HG03196 (cell line): ENCODE results near the gene ERC1.
"Not testable (repeated sequence)": the region's sequence is repeated elsewhere in the genome, so short reads cannot be mapped to it uniquely, and the experiment has no call there.

Experiments used
- ATAC-seq: cut with Tn5 transposase; IDR thresholded peaks from one replicate; pipeline ENCODE4 v1.9.1; 2021; ENCODE audit not compliant: unreplicated experiment

Gene ERC1

DNA sequence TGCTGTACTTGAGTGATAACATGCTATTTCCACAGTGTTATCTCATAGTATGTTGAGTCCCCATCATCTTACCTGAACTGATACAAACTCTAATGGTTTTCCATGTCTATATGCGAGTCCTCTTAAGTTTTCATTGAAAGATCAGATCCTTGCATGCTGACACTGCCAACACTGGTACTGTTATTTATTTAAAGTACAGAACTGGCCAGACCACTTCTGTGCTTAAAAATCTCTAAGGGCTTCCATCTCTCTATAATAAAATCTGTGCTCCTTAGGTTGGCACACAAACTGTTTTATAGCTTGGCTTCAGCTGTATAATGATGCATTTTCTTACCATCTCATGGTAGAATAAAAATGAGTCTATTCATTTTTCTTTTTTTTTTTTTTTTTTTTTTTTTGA lies 188.1 kb downstream of the ERC1 start:
- ATAC-seq = no peak

DNA sequence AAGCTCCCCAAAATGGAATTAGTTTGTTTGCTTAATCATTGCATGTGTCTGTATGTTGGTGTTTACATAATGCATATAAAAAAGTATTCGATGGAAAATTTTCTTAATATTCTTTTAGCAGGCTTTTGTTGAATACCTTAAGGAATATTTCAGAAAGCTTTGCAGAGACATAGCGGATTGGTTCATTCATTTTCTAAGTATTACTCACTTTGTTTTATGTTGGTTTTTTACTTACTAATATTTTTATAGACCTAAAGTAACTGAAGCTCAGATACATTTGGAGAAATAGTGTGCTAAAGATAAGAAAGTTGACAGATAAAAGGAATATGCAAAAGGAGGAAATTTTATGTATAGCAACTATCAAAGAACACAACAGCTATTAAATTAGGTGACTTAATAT lies 191.0 kb downstream of the ERC1 start:
- ATAC-seq = no peak

DNA sequence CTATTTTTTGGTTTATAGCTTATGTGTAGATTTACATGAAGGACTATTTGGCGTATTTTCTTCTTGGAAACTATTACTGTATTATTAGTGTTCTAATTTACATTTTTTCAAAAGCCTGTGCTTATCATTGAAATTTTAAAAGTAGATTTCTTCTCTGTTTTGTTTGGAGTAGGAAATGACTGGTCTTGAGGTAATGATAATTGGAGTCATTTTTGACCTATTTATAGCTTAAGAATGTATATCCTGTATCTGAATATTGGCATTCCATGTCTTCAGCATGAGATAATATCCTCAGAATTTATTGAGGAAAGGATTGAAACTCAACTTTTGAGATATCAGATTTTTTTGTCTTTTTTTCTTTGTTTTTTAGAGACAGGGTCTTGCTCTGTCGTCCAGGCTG lies 193.4 kb downstream of the ERC1 start:
- no peak for ATAC-seq

- ATAC-seq = no peak
Observed at GRCh38 chr12:1185460-1186182, 194.6 kb downstream of the ERC1 start.

DNA sequence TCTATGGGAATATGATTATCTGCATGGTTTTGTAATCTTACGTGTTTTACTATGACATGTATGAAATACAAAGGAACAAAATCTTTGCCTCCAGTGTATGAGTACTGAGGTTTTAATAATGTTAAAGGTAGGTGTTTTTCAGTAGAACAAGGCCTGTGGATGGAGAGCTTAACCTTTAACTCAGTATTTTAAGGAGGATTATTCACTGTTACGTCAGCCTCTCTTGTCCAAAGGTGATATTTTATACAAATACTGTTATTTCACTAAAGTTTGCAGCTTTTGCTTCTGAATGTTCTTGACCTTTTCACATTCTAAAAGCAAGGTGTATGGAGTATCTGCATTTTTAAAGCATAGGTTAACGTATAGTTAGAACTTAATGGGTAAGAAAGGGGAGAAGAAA lies 195.3 kb downstream of the ERC1 start:
- no peak for ATAC-seq

- no peak for ATAC-seq
Observed at GRCh38 chr12:1188016-1188415, 197.0 kb downstream of the ERC1 start.

DNA sequence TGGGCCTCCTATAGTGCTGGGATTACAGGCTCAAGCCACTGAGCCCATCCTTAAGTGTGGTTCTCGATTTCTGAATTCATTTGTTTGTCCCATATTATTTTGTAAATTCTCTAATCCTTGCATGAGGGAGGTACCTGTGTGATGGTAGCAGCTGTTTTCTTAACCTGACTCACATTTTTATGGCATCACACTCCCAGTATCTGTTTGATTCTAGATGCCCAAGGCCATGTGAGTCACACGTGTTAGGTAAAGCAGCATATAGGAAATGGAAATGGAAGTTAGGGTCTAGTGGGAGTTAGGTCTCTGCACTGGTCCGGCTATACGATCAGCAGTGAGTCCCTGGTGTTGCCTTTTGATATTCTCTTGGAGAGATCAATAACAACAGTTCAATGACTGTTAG lies 198.1 kb downstream of the ERC1 start:
- ATAC-seq = no peak

GRCh38 chr12:1195513-1195912 lies 204.5 kb downstream of the ERC1 start:
- no peak for ATAC-seq

GRCh38 chr12:1197264-1198018 lies 206.4 kb downstream of the ERC1 start:
- no peak for ATAC-seq

DNA sequence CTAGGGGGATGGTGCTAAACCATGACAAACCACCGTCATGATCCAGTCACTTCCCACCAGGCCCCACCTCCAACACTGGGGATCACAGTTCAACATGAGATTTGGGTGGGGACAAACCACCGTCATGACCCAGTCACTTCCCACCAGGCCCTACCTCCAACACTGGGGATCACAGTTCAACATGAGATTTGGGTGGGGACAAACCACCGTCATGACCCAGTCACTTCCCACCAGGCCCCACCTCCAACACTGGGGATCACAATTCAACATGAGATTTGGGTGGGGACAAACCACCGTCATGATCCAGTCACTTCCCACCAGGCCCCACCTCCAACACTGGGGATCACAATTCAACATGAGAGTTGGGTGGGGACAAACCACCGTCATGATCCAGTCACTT lies 207.8 kb downstream of the ERC1 start:
- ATAC-seq = not testable (repeated sequence)

DNA sequence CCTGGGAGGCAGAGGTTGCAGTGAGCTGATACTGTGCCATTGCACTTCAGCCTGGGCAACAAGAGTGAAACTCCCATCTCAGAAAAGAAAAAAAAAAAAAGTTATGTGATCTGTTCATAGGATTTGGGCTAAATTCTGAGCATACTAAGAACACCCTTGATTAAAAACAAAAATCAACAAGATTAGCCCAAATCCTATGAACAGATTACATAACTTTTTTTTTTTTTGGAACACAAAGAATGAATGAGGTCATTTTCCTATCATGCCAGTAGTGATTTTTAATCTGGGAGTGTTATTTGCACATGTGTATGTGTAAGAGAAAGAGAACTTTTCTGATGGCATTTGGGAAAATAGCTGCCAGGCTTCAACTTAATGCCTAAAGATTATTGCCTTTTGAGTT lies 208.7 kb downstream of the ERC1 start:
- ATAC-seq = no peak

- no peak for ATAC-seq
Observed at GRCh38 chr12:1201030-1201429, 210.0 kb downstream of the ERC1 start.

GRCh38 chr12:1201886-1202285 lies 210.9 kb downstream of the ERC1 start:
- ATAC-seq = no peak

DNA sequence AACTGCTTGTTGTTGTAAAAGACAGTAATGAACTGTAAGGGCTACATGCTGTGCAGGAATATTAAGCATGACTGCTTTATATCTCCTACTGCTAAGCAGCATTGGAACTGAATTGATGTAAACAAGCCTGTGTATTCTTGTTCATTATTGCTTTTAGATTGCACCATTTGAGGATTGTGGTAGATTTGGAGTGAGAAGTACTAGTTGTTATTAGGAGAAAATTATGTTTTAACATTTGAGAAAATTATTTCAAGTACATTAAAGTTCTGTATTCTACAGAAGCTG lies 212.7 kb downstream of the ERC1 start:
- no peak for ATAC-seq

- ATAC-seq = peak; percentile 75
Observed at GRCh38 chr12:1204581-1205121, 213.6 kb downstream of the ERC1 start.

DNA sequence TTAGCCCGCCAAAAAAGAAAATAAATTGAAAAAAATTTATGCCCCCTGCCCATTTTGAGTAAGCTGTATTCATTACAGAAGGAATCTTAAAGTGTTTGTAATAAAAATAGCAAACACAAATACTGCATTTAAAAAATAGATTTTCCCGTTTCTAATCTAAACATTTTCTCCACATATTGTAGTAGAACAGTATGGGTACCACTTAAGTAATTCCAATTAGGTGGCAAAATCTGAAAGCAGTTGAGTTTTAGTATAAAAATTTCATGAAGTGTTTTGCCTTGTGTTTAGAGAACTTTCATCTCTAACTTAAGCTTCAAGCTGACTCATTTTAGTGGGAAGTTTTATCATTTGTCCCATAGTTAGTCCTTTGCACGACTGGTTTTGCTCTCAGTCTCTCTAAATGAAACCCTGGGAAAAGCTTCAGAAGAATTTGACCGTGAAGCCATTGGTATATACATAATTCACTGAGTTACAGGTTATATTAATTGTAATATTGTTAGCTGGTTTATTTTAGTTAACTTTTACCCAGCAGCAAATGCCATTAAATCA lies 214.6 kb downstream of the ERC1 start:
- ATAC-seq = no peak

DNA sequence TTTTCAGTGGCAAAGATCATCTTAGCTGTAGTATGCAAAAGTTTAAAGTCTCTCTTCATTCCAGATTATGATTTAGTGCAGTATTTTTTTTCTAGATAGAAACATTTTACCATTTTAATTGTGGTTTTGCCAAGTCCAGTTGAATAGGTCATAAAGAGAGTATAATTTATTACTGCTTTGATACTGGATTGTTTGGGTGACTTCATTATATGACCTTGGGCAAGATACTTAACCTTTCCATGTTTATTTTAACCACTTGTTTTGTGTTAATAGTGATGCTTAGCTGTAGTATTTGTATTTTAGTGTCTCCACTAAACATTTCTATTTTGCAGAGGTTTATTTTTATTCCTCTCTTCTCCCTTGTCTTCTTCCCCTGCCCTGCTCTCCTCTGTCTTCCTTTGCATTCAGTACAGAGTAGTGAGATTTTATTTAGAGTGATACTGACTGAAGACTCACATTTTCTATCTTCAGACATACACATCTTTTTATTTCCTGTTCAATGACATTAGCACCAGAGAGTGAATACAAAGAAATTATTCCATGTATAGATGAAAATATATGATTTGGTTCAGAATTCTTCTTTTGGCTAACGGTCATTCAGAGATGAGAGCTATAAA lies 215.2 kb downstream of the ERC1 start:
- no peak for ATAC-seq

GRCh38 chr12:1207276-1207675 lies 216.3 kb downstream of the ERC1 start:
- ATAC-seq = no peak

GRCh38 chr12:1208719-1209118 lies 217.7 kb downstream of the ERC1 start:
- ATAC-seq = not testable (repeated sequence)

DNA sequence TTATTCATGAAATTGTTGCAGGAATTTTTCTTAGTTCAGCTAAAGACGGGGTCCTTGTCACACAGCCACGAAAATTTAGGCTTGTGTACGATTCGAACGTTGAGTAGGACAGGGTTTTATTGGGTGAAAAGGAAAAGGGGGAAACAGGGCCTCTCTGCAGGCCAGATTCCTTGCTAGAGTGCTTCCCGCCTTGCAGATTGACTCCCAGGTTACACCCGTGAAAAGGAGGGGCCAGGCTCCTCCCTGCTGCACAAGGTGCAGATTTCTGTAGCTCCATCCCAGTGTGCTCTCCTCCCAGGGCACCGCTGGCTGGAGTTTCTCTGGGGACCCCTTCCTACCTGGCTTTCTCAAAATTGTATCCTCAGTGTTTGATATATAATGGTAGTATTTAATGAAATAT lies 221.5 kb downstream of the ERC1 start:
- no peak for ATAC-seq

DNA sequence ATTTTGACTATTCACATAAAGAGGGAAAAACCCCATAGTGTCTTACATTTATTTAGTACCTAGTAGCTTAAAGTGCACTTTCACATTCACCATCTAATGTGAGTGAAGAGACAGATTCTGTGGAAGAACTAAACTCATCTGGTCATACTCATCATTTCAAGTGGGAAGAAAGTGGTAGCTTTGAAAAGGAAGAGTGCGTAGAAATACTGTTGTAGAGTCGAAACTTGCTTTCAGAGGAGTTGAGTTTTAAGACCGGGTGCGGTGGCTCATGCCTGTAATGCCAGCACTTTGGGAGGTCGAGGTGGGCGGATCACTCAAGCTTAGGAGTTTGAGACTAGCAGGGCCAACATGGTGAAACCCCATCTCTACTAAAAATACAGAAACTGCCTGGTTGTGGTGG lies 222.2 kb downstream of the ERC1 start:
- ATAC-seq = no peak
